Smooth muscle cell of bladder (primary cell): ENCODE results near the gene IL4R. TPM values are rescaled to one million over a fixed set of nuclear protein-coding genes. Genes with fewer than 3 reads are reported as not detected.

Experiments
- total RNA-seq: library from RNA; depleted of rRNA; stranded (reverse); fragments of >200 nt; gene quantifications from 2 replicates; pipeline ENCODE4 v1.2.3, GENCODE V29; 2014

Gene IL4R
- total RNA-seq: 52.1 and 73.3 TPM in 2 replicates

GRCh38 chr16:27313422-27314160, at the start of gene IL4R:
TSS of gene IL4R (plus strand) at chr16:27313974. CDS start at chr16:27340204, 26,230 bp downstream.

GRCh38 chr16:27268376-27269299, 45.1 kb upstream of the IL4R start, which contains the start of gene NSMCE1:
TSS of gene NSMCE1 (minus strand) at chr16:27268772. CDS start at chr16:27257570, 11,202 bp downstream.

GRCh38 chr16:27401768-27402568, 88.2 kb downstream of the IL4R start, which contains the start of gene IL21R:
TSS of gene IL21R (plus strand) at chr16:27402174. CDS start at chr16:27430072, 27,898 bp downstream.

Other genes starting within 250 kb of the IL4R start
- not detected in 2 replicates for gene C16orf82, start 247.0 kb upstream of the IL4R start, total RNA-seq
- 2.2 and 2.3 TPM in 2 replicates for gene KDM8, start 110.4 kb upstream of the IL4R start, total RNA-seq
- 130 and 165 TPM in 2 replicates for gene NSMCE1, start 45.2 kb upstream of the IL4R start, total RNA-seq
- 4.8 and 11.7 TPM in 2 replicates for gene IL21R, start 88.2 kb downstream of the IL4R start, total RNA-seq
- 59.6 and 75.6 TPM in 2 replicates for gene GTF3C1, start 235.9 kb downstream of the IL4R start, total RNA-seq
- gene KATNIP, start 236.2 kb downstream of the IL4R start, total RNA-seq: 18.2 and 18.8 TPM in 2 replicates